ENCODE measurements around the gene RAB11FIP5. TPM values are rescaled to one million over a fixed set of nuclear protein-coding genes. Genes with fewer than 3 reads are reported as not detected.

RAB11FIP5 gene
- total and polyA plus RNA-seq, 2 experiments from 2014 or later, result 4.4 to 16.6 TPM

- TF ChIP-seq ZNF462 (CRISPR knock-in tag; IDR thresholded peaks at IDR 0.05) (no peak), NANOG (IDR thresholded peaks at IDR 0.05; ENCODE audit: borderline replicate concordance) (no peak), EZH2phosphoT487 (IDR thresholded peaks at IDR 0.05; ENCODE audit: unreplicated experiment) (no peak), CTCF (conservative IDR thresholded peaks at IDR 0.05; ENCODE audit: low read depth in 2 of 2) (no peak), JUNB (IDR thresholded peaks at IDR 0.05; ENCODE audit: unreplicated experiment) (no peak)
These were observed 2.3 kb downstream of the RAB11FIP5 start (continued) for GRCh38 chr2:73110168-73111072.
